ENCODE results near the gene COQ8A. TPM values are rescaled to one million over a fixed set of nuclear protein-coding genes. Genes with fewer than 3 reads are reported as not detected.

The COQ8A gene
- total RNA-seq, 2 donors from 2014 or later: 15.2 to 25.6 TPM

DNA sequence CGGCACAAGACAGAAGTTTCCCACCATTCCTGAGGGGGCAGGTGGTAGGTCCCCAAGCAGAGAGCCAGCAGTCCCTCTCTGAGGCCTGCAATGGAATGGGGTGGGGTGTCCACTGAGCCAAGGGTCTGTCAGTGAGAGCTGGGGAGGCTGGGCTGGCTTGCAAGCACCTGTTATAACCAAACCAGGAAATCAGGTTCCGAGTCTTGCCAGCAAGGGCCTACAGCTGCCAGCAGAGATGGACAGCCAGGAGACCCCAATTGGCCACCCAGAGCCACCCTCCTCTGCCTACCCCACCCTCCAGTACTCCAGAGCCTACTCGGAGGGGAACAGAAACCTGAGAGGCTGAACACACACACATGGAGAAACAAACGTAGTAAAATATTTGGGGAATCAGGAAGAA, 37.5 kb upstream of the COQ8A start:
- no peak for TF ChIP-seq CTCF (IDR thresholded peaks at IDR 0.05)
- H3K36me3 ChIP-seq: peaks cover 15% of the 10 kb centered on the region
- H3K27ac ChIP-seq: no peak overlapping the region
- DNase-seq (ENCODE audit: low spot score) (no peak), ATAC-seq (ENCODE audit: insufficient number of reproducible peaks, low FRiP score, low read depth) (no peak)
- no peaks in the 10 kb centered on the region for H3K9me3 ChIP-seq
- no peaks in the 10 kb centered on the region for H3K27me3 ChIP-seq (replicated peaks; ENCODE audit: insufficient read depth)
- H3K4me1 ChIP-seq (ENCODE audit: control insufficient read depth in 1 of 2, low read depth in 2 of 2): no peaks in the 10 kb centered on the region
- no peak overlapping the region for H3K4me3 ChIP-seq

DNA sequence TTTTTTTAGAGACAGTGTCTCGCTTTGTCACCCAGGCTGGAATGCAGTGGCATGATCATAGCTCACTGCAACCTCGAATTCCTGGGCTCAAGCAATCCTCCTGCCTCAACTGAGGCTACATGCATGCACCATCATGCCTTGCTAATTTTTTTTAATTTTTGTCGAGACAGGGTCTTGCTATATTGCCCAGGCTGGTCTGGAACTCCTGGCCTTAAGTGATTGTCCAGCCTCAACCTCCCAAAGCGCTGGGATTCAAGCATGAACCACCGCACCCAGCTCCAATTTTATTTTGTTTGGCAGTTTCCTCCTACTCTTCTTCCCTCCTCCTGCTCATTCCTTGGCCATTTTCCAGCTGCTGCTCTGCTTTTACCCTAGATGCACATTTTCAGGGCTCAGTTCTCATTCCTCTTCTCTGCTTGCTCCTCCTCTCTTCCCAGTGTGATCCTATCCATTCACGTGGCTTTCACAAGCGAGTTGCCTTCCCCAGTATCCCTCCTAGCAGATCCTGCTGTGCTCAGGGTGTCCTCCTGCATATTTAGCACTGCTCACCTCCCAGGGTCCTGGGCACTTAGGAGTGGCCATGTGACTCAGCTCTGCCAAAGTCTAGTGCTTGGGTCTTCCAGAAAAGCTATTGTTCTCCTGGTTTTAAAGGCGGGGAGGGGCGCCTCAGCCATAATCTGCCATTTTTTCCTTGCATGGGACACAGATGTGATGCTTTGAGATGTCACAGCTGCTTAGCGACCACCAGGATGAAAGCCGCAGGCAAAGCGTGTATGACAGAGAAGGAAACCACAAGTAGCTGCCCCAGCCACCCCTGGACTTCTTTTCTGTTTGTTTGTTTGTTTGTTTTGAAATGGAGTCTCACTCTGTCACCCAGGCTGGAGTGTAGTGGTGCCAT, 36.0 kb upstream of the COQ8A start:
- Histone ChIP-seq H3K36me3 (peaks cover 14% of the 10 kb centered on the region), H3K4me3 (no peak overlapping the region), H3K27me3 (replicated peaks; ENCODE audit: insufficient read depth) (no peaks in the 10 kb centered on the region), H3K9me3 (no peaks in the 10 kb centered on the region), H3K27ac (no peak overlapping the region), H3K4me1 (ENCODE audit: control insufficient read depth in 1 of 2, low read depth in 2 of 2) (no peaks in the 10 kb centered on the region)
- DNase-seq (ENCODE audit: low spot score): no peak
- ATAC-seq (ENCODE audit: insufficient number of reproducible peaks, low FRiP score, low read depth): no peak
- TF ChIP-seq CTCF (IDR thresholded peaks at IDR 0.05): no peak

GRCh38 chr1:226904772-226905171, 35.3 kb upstream of the COQ8A start:
- Histone ChIP-seq H3K27ac (no peak overlapping the region), H3K4me1 (ENCODE audit: control insufficient read depth in 1 of 2, low read depth in 2 of 2) (no peaks in the 10 kb centered on the region), H3K27me3 (replicated peaks; ENCODE audit: insufficient read depth) (no peaks in the 10 kb centered on the region), H3K4me3 (no peak overlapping the region), H3K9me3 (no peaks in the 10 kb centered on the region), H3K36me3 (peaks cover 10% of the 10 kb centered on the region)
- no peak for TF ChIP-seq CTCF (IDR thresholded peaks at IDR 0.05)
- no peak for DNase-seq (ENCODE audit: low spot score)
- ATAC-seq (ENCODE audit: insufficient number of reproducible peaks, low FRiP score, low read depth): no peak

DNA sequence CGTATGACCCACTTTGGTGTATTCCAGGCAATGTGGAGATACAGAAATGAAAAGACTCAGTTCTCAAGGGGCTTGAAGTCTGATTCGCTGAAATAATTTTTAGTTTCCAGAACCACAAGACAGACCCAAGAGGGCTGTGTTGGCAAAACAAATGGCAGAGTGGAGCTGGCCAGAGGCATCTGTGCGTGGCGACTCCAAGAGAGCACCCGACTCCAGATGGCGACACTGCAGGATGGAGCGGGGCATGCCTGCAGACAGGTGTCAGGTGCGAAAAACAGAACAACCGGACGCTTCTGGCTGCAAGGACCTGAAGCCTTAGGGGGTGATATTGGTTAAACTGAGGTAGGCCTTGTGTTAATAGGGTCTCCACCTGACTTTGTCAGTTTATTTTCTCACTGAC, 31.7 kb upstream of the COQ8A start:
- H3K27me3 ChIP-seq (replicated peaks; ENCODE audit: insufficient read depth): no peaks in the 10 kb centered on the region
- no peaks in the 10 kb centered on the region for H3K4me1 ChIP-seq (ENCODE audit: control insufficient read depth in 1 of 2, low read depth in 2 of 2)
- peaks cover 13% of the 10 kb centered on the region for H3K36me3 ChIP-seq
- TF ChIP-seq CTCF (IDR thresholded peaks at IDR 0.05): no peak
- H3K4me3 ChIP-seq: no peak overlapping the region
- DNase-seq (ENCODE audit: low spot score): no peak
- no peaks in the 10 kb centered on the region for H3K9me3 ChIP-seq
- ATAC-seq (ENCODE audit: insufficient number of reproducible peaks, low FRiP score, low read depth): no peak
- no peak overlapping the region for H3K27ac ChIP-seq

GRCh38 chr1:226908913-226909312, 31.2 kb upstream of the COQ8A start:
- no peak overlapping the region for H3K4me3 ChIP-seq
- no peaks in the 10 kb centered on the region for H3K4me1 ChIP-seq (ENCODE audit: control insufficient read depth in 1 of 2, low read depth in 2 of 2)
- H3K9me3 ChIP-seq: no peaks in the 10 kb centered on the region
- DNase-seq (ENCODE audit: low spot score) (no peak), ATAC-seq (ENCODE audit: insufficient number of reproducible peaks, low FRiP score, low read depth) (no peak)
- peaks cover 13% of the 10 kb centered on the region for H3K36me3 ChIP-seq
- no peak overlapping the region for H3K27ac ChIP-seq
- no peaks in the 10 kb centered on the region for H3K27me3 ChIP-seq (replicated peaks; ENCODE audit: insufficient read depth)
- no peak for TF ChIP-seq CTCF (IDR thresholded peaks at IDR 0.05)
